Smooth muscle cell (in vitro differentiated cells): Measurements from ENCODE around the gene ZNRF1. TPM values are rescaled to one million over a fixed set of nuclear protein-coding genes. Genes with fewer than 3 reads are reported as not detected.
A peak's percentile ranks its signal among the peaks of the same experiment; 100 is the strongest.

Source experiments
- DNase-seq: peaks from one replicate; lab custom pipeline; 2025; ENCODE audit not compliant: unreplicated experiment; lab: John Stamatoyannopoulos, UW
- H2AFZ ChIP-seq: fragments of 200-600 bp; sonication (generic); 2 replicates; pipeline ENCODE4 v1.6.0; 2016; ENCODE audit warnings: antibody characterized with exemption, low read depth, mild to moderate bottlenecking
- H3F3A ChIP-seq: fragments of 200-600 bp; sonication (generic); 2 replicates; pipeline ENCODE4 v1.6.0; 2017; ENCODE audit warnings: antibody characterized with exemption, low read depth
- H3K27ac ChIP-seq: fragments of 200-600 bp; sonication (generic); 2 replicates; pipeline ENCODE4 v1.5.1; 2016; ENCODE audit warnings: low read depth, mild to moderate bottlenecking
- H3K27me3 ChIP-seq: fragments of 200-600 bp; sonication (generic); 2 replicates; pipeline ENCODE4 v1.6.1; 2016; ENCODE audit warnings: low read depth, mild to moderate bottlenecking
- H3K36me3 ChIP-seq: fragments of 200-600 bp; sonication (generic); 2 replicates; pipeline ENCODE4 v1.5.1; 2016; ENCODE audit warnings: low read depth
- H3K4me1 ChIP-seq: fragments of 200-600 bp; sonication (generic); 2 replicates; pipeline ENCODE4 v1.5.1; 2016; ENCODE audit warnings: low read depth
- H3K4me2 ChIP-seq: fragments of 200-600 bp; sonication (generic); 2 replicates; pipeline ENCODE4 v1.6.0; 2016; ENCODE audit warnings: mild to moderate bottlenecking
- H3K4me3 ChIP-seq: fragments of 200-600 bp; sonication (generic); 2 replicates; pipeline ENCODE4 v1.5.1; 2016; ENCODE audit warnings: mild to moderate bottlenecking
- H3K79me2 ChIP-seq: fragments of 200-600 bp; sonication (generic); 2 replicates; pipeline ENCODE4 v1.6.0; 2016; ENCODE audit warnings: low read depth, mild to moderate bottlenecking
- H3K9ac ChIP-seq: fragments of 200-600 bp; sonication (generic); 2 replicates; pipeline ENCODE4 v1.6.0; 2016; ENCODE audit warnings: low read depth
- H3K9me3 ChIP-seq: fragments of 200-600 bp; sonication (generic); replicated peaks from 2 replicates; pipeline ENCODE4 v1.5.1; 2016; ENCODE audit warnings: low read depth
- H4K20me1 ChIP-seq: fragments of 200-600 bp; sonication (generic); 2 replicates; pipeline ENCODE4 v1.6.0; 2016; ENCODE audit warnings: low read depth
- WGBS: methylation state at CpG from one replicate; pipeline ENCODE4 v1.1.7; 2016; ENCODE audit warnings: low lambda C conversion rate; 5-methylcytosine and 5-hydroxymethylcytosine counted together
- polyA plus RNA-seq: library from polyadenylated mRNA; unstranded; fragments of >200 nt; fragmentation: Nextera tagmentation; extraction: Ambion mirVana; gene quantifications from 2 replicates; pipeline ENCODE4 v1.2.1, GENCODE V29; 2016
- total RNA-seq: library from RNA; depleted of rRNA; stranded (reverse); fragments of >200 nt; gene quantifications from 2 replicates; pipeline ENCODE4 v1.2.3, GENCODE V29; 2014
- TF ChIP-seq, protein P1 (sequence below): fragments of 200-600 bp; sonication (generic); IDR thresholded peaks from 2 replicates; pipeline ENCODE4 v1.5.1; 2017; ENCODE audit warnings: borderline replicate concordance, mild to moderate bottlenecking, antibody characterized with exemption; ENCODE audit not compliant: insufficient read depth, poor library complexity, severe bottlenecking

The ZNRF1 gene
- total and polyA plus RNA-seq, 2 experiments from 2014 or later: 18.2 to 45.4 TPM

DNA sequence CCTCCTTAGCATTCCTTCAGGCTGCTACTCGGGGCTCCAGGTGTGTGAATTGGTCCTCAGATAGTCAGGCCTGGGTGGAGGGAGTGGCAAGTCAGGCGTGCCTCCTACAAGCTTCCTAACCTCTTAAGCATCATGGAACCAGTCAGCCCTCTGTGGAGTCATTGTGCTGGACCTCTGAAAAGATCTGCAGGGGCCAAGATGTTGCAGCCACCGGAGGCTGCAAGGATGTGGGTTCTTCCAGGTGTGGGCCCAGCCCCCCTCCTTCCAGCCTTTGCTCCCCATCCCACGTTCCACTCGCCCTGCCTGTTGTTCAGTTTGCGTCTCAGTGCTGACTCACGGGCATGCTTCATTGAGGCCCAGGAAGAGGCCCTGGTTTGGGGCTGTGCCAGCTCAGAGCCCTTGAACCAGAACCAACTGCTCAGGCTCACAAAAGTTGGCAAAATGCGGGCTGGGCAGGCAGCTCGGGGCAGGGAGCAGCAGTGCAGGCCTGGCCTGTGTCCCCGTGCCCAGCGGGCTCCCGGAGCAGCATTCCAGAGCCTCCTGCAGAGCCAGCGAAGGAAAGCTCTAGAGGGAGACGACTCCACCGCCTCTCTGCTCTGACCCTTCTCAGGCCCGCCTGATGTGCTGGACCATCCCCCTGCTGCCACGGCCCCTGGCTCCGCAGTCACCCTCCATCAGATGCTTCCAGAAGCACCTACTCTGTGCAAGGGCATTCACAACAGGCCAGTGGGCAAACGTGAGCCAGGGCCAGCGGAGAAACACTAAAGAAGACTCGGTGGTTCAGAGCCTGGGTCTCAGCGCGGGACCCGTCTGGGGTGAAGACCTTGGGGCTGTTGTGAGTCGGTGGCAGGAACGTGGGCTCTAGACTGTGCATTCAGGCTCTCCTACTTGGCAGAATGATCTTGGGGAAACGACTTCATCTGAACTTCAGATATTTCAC is 110.2 kb downstream of the ZNRF1 start:
- 62% methylated on average over 26 of the region's 27 CpGs for WGBS
- peak; percentile 40 for DNase-seq
- H3K36me3 ChIP-seq: no peaks in the 10 kb centered on the region

DNA sequence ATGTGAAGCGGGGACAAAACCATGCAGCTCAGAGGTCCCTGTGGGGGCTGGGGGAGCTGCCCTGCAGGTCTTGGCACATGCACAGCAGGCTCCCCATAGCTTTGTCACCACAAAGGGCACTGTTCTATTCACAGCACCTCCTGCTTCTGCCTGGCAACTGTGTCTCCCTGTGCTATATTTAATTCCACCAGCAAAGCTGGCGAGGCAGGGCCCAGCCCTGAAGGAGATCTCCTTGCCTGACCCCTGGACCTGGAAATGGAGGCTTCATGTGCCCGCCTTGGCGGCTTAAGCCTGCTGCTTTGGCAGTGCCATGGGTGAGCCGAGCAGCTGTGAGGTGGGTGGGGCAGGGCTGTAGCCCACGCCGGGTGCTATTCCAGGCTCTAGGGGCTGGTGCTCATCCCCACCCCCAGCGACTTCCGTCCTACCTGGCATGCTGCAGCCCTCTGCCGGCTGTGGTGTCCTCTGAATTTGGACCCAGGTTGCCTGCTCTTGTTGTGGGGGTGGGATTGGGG is 111.0 kb downstream of the ZNRF1 start:
- Histone ChIP-seq H3K4me1 (peaks cover 45% of the 10 kb centered on the region), H3K4me2 (peak overlapping the region; percentile 81), H3K9me3 (no peaks in the 10 kb centered on the region), H3F3A (peaks cover 7% of the 10 kb centered on the region), H3K27ac (peak overlapping the region; percentile 66), H3K36me3 (no peaks in the 10 kb centered on the region), H3K9ac (no peak overlapping the region), H2AFZ (no peak overlapping the region), H3K79me2 (no peaks in the 10 kb centered on the region), H4K20me1 (no peaks in the 10 kb centered on the region), H3K27me3 (no peaks in the 10 kb centered on the region), H3K4me3 (no peak overlapping the region)
- TF ChIP-seq, protein P1, sequence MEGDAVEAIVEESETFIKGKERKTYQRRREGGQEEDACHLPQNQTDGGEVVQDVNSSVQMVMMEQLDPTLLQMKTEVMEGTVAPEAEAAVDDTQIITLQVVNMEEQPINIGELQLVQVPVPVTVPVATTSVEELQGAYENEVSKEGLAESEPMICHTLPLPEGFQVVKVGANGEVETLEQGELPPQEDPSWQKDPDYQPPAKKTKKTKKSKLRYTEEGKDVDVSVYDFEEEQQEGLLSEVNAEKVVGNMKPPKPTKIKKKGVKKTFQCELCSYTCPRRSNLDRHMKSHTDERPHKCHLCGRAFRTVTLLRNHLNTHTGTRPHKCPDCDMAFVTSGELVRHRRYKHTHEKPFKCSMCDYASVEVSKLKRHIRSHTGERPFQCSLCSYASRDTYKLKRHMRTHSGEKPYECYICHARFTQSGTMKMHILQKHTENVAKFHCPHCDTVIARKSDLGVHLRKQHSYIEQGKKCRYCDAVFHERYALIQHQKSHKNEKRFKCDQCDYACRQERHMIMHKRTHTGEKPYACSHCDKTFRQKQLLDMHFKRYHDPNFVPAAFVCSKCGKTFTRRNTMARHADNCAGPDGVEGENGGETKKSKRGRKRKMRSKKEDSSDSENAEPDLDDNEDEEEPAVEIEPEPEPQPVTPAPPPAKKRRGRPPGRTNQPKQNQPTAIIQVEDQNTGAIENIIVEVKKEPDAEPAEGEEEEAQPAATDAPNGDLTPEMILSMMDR: no peak
- WGBS: 93% methylated on average over 10 of the region's 10 CpGs
- no peak for DNase-seq

More for the DNA sequence above, 110.2 kb downstream of the ZNRF1 start:
- no peak overlapping the region for H3K4me3 ChIP-seq
- H3K4me2 ChIP-seq: peak overlapping the region; percentile 81
- TF ChIP-seq, protein P1: no peak
- H3K27me3 ChIP-seq: no peaks in the 10 kb centered on the region
- H3K9ac ChIP-seq: no peak overlapping the region
- peaks cover 7% of the 10 kb centered on the region for H4K20me1 ChIP-seq
- H3K9me3 ChIP-seq: no peaks in the 10 kb centered on the region
- no peaks in the 10 kb centered on the region for H3K79me2 ChIP-seq
- H3K27ac ChIP-seq: peak overlapping the region; percentile 66
- no peak overlapping the region for H2AFZ ChIP-seq
- peaks cover 45% of the 10 kb centered on the region for H3K4me1 ChIP-seq
- H3F3A ChIP-seq: peaks cover 7% of the 10 kb centered on the region

DNA sequence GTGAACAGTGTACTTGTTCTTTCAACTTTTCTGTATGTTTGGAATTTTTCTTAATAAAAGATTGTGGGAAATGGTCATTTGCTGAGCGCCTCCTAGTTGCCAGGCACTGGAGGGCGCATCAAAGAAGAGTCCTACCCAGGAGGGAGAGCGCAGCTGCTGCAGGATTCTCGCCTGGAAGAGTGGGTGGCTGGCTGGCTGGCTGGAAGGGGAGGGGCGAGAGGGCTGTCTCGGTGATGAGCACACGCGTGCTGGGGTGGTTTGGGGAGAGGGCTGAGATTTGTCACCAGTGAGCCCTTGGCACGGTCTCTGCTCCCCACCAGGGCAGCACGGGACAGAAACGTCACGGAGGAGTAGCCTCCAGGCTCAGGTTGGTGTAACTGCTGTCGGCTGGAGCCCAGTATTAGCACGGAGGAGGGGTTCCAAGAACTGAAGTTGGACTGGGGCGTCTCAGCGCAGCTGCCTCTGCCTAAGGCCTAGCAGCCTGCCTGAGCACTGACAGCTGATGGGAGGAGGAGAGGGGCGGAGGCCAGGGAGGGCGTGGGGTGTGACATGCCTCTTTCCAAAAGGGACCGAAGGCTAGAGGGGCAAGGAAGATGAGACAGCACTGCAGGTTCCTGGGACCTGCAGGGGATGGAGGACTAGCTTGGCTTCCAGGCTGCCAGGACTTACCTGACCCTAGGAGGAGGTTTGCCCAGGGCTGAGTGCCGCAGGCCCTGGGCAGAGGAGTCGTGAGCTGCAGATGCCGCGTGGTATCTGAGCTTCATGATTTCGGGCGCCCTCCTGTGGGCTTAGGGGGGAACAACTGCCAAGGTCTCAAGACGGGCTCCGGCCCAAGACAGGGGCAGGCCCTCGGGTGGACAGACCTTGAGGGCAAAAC is 112.1 kb downstream of the ZNRF1 start:
- peaks cover 7% of the 10 kb centered on the region for H3F3A ChIP-seq
- H3K79me2 ChIP-seq: no peaks in the 10 kb centered on the region
- DNase-seq: peak; percentile 77
- H3K4me1 ChIP-seq: peaks cover 42% of the 10 kb centered on the region
- H3K36me3 ChIP-seq: no peaks in the 10 kb centered on the region
- H3K27ac ChIP-seq: peak overlapping the region; percentile 66
- TF ChIP-seq, protein P1: peak; percentile 78
- H3K27me3 ChIP-seq: no peaks in the 10 kb centered on the region
- H4K20me1 ChIP-seq: no peaks in the 10 kb centered on the region
- peak overlapping the region; percentile 81 for H3K4me2 ChIP-seq
- H3K4me3 ChIP-seq: peak overlapping the region; percentile 26
- no peaks in the 10 kb centered on the region for H3K9me3 ChIP-seq
- WGBS: 14% methylated on average over 28 of the region's 28 CpGs
- no peak overlapping the region for H2AFZ ChIP-seq
- H3K9ac ChIP-seq: no peak overlapping the region
